ENCODE measurements around the gene TMEM258.
A peak's percentile ranks its signal among the peaks of the same experiment; 100 is the strongest.

TMEM258 gene

GRCh38 chr11:61832207-61832606 lies 39.8 kb upstream of the TMEM258 start:
- no peak for DNase-seq (ENCODE audit: low read depth)
- H3K4me3 ChIP-seq (ENCODE audit: low read depth, low read length): no peak overlapping the region
- no peak for TF ChIP-seq CTCF (IDR thresholded peaks at IDR 0.05; ENCODE audit: control insufficient read depth, extremely low read depth, insufficient read depth)

DNA sequence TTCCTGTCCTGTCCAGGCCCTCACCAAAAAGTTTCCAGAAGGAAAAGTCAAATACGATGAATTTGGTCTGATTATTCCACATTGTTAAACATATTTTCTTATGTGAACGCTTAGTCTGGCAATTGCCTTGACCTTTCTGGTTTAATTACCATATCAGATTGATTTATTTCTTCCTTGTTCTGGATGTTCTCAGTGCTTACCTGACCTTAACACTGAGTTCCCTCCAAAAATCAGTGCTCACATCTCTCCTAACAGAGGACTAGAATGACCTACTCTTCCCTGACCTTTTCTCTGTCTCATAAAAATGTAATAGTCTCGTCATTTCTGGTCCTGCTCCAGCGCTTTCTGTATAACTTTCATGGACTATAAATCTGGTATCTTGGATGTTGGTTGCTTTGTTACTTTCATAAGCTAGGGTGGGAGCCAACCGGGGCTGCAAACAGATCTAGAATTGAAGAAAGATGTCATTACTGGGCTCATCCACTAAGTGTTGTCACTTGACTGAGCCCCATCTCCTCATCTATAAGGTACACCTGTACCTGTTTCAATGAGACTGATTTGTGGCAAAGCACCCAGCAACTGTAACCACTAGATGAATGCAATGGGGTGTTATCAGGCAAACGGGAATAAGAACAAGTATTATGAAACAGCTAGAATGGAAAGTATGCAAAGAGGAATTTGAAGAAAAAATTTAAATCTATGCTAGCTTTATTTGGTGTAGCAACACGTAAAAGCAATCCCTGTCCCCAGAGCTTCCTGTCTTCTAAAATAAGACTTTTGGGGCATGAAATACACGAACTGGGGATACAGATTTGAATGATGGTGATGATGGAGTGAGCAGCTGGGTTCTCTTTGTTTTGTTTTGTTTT lies 38.1 kb upstream of the TMEM258 start:
- H3K4me3 ChIP-seq (ENCODE audit: low read depth, low read length): peak overlapping the region; percentile 90
- no peak for TF ChIP-seq CTCF (IDR thresholded peaks at IDR 0.05; ENCODE audit: control insufficient read depth, extremely low read depth, insufficient read depth)
- peak; percentile 78 for DNase-seq (ENCODE audit: low read depth)

DNA sequence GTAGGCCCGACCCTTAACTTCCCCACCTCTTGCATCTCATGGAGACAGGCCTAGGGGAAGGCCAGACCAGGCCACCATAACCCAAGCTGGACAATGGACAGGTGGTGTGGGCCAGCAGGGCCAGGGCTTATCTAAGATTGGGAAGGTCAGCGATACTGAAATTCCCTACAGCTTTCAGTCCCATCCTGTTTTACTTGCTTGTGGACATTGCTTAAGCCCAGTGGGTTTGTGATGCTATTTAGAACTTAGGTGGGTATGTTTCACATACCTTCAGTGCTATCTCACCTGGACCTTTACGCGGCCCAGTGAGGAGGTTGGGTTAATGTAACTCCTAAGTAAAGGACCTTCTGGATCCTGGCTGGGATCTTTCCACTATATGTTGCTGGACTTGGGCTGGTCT lies 37.4 kb upstream of the TMEM258 start:
- peak overlapping the region; percentile 90 for H3K4me3 ChIP-seq (ENCODE audit: low read depth, low read length)
- no peak for DNase-seq (ENCODE audit: low read depth)
- no peak for TF ChIP-seq CTCF (IDR thresholded peaks at IDR 0.05; ENCODE audit: control insufficient read depth, extremely low read depth, insufficient read depth)

DNA sequence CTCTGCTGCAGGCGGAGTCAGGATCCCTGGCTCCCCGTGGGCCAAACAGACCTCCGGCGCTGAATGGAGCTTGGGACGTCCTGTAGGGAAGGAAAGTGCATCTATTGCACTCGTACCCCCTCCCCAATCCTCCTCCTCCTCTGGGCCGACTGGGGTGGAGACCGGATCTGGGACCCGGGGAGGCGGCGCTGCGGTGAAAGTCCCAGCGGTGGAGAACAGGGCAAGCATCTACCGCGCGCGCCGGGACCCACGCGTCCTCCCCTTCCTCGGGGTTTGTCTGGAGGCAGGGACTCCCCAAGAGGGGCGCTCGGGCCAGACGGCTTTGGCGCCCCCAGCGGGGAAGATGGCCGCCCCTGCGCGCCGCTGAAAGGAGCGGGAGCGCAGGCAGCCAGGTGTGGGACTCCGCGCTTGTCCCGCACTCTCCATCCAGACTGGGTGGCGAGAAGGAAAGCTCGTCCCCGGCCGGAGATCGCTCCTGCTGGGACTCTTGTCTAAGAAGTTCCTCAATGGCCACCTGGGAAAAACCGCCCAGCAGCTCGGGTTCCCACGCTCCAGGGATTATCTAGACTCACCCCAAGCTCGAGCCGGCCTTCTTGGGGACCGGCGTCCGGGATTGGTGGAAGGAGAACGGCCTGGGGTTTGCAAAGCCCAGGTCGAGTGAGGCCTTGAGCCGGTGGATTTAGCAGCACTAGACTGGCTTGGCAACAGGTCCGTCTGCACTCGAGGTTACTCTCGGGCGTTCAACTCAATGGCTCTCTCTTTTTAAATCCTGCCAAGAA lies 36.4 kb upstream of the TMEM258 start:
- DNase-seq (ENCODE audit: low read depth): no peak
- TF ChIP-seq CTCF (IDR thresholded peaks at IDR 0.05; ENCODE audit: control insufficient read depth, extremely low read depth, insufficient read depth): peak; percentile 59
- peak overlapping the region; percentile 90 for H3K4me3 ChIP-seq (ENCODE audit: low read depth, low read length)

- no peak for TF ChIP-seq CTCF (IDR thresholded peaks at IDR 0.05; ENCODE audit: control insufficient read depth, extremely low read depth, insufficient read depth)
- DNase-seq (ENCODE audit: low read depth): no peak
Observed at GRCh38 chr11:61828379-61828628, 35.9 kb upstream of the TMEM258 start.

GRCh38 chr11:61827571-61828378 lies 35.4 kb upstream of the TMEM258 start, which contains the start of gene FADS2:
Gene FADS2 (plus strand): TSS chr11:61828300. CDS start chr11:61828391, 91 bp downstream.
- TF ChIP-seq CTCF (IDR thresholded peaks at IDR 0.05; ENCODE audit: control insufficient read depth, extremely low read depth, insufficient read depth): 0 out of 2 replicates have a peak, but pooled peaks have one; percentile 13
- H3K4me3 ChIP-seq (ENCODE audit: low read depth, low read length): peak within 1 kb of the TSS; percentile 90
- peak; percentile 87 for DNase-seq (ENCODE audit: low read depth)

More at GRCh38 chr11:61828379-61828628, 35.9 kb upstream of the TMEM258 start:
- peak overlapping the region; percentile 90 for H3K4me3 ChIP-seq (ENCODE audit: low read depth, low read length)
